Measurements from ENCODE around the gene SERPINA6.

Gene SERPINA6

DNA sequence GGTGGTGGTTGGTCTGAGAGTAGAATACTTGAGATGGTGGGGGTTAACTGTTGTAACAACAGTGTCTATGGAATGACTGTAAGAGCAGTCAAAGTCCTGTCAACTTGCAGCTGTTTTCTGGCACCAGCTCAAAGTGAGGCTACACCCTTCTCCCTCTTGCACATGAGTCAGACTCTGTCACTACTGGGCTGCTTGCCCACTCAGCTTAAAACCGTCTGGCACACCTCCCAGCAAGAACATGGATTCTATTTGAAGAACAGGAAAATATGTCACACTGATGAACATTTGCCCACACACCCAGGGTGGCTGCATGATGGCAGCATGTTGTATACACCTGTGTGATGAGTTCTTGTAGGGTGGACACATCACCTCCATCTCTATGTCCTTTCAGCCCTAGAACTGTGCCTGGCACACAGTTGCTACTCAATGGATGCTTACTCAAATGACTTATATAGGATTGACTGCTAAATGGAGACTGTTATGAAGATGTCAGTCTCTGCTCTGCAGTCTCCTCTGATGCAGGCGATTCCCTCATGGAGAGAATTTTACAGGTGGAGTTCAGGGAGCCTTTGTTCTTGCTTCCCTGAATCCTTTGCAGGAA is 19.3 kb upstream of the SERPINA6 start:
- H3K36me3 ChIP-seq (ENCODE audit: insufficient read depth, low read length) = no peaks in the 10 kb centered on the region
- no peak for TF ChIP-seq EZH2phosphoT487 (IDR thresholded peaks at IDR 0.05; ENCODE audit: borderline replicate concordance)
- TF ChIP-seq, protein P1, sequence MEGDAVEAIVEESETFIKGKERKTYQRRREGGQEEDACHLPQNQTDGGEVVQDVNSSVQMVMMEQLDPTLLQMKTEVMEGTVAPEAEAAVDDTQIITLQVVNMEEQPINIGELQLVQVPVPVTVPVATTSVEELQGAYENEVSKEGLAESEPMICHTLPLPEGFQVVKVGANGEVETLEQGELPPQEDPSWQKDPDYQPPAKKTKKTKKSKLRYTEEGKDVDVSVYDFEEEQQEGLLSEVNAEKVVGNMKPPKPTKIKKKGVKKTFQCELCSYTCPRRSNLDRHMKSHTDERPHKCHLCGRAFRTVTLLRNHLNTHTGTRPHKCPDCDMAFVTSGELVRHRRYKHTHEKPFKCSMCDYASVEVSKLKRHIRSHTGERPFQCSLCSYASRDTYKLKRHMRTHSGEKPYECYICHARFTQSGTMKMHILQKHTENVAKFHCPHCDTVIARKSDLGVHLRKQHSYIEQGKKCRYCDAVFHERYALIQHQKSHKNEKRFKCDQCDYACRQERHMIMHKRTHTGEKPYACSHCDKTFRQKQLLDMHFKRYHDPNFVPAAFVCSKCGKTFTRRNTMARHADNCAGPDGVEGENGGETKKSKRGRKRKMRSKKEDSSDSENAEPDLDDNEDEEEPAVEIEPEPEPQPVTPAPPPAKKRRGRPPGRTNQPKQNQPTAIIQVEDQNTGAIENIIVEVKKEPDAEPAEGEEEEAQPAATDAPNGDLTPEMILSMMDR (conservative IDR thresholded peaks at IDR 0.05; ENCODE audit: low read length) = no peak
- H2AFZ ChIP-seq (ENCODE audit: low read length) = no peak overlapping the region
- no peaks in the 10 kb centered on the region; the same call in 1 of the 2 replicates for H3K9me3 ChIP-seq (ENCODE audit: insufficient read depth, low read depth, low read length)
- H3K4me1 ChIP-seq (ENCODE audit: insufficient read depth, low read length, poor library complexity, severe bottlenecking) = no peaks in the 10 kb centered on the region
- H3F3A ChIP-seq (ENCODE audit: low read depth) = no peaks in the 10 kb centered on the region
- no peaks in the 10 kb centered on the region for H4K20me1 ChIP-seq (ENCODE audit: insufficient read depth, low read length, poor library complexity, severe bottlenecking)
- no peaks in the 10 kb centered on the region for H3K27me3 ChIP-seq (ENCODE audit: insufficient read depth, low read length, poor library complexity, severe bottlenecking)
- no peak overlapping the region for H3K9ac ChIP-seq (ENCODE audit: low read depth, low read length, poor library complexity, severe bottlenecking)
- no peaks in the 10 kb centered on the region for H3K9me2 ChIP-seq (replicated peaks; ENCODE audit: low read depth, low read length)
- H3K4me2 ChIP-seq (ENCODE audit: low read depth, low read length, poor library complexity, severe bottlenecking) = no peak overlapping the region
- H3K4me3 ChIP-seq (ENCODE audit: low read length, poor library complexity, severe bottlenecking) = no peak overlapping the region
- H3K79me2 ChIP-seq (ENCODE audit: insufficient read depth, low read length) = no peaks in the 10 kb centered on the region

DNA sequence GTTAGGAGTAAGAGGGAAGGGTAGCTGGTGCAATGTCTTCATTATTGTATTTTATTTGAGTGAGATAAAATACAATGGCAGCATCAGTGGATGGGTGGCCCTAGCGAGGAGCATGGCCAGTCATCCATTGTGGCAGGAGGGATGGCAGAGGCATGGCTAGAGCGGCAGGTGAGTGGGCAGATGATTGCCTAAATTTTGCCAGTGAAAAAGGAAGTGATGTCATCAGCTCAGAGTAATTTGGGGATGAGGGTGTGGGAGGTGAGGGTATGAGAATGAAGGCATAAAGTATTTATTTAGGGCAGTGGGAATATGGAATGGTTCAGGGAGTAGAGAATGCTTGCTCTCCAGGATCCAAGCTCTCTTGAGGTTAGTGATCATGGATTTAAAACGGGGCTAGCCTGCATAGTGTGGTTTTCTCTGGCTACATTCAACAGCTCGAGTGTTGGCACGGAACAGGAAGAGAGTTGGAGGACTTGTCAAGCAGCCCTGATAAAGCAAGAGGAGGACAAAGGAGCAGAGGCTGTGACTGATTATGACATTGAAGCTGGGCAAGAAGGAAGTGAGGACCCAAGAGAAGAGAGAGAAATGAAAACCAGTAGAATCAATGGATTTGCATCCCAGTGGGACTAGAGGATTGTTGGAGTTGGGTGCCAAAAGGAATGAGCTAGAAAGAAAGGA is 18.7 kb upstream of the SERPINA6 start:
- Histone ChIP-seq H3F3A (ENCODE audit: low read depth) (no peaks in the 10 kb centered on the region), H3K4me1 (ENCODE audit: insufficient read depth, low read length, poor library complexity, severe bottlenecking) (no peaks in the 10 kb centered on the region), H4K20me1 (ENCODE audit: insufficient read depth, low read length, poor library complexity, severe bottlenecking) (no peaks in the 10 kb centered on the region), H3K4me3 (ENCODE audit: low read length, poor library complexity, severe bottlenecking) (no peak overlapping the region), H3K9me2 (replicated peaks; ENCODE audit: low read depth, low read length) (no peaks in the 10 kb centered on the region), H3K27me3 (ENCODE audit: insufficient read depth, low read length, poor library complexity, severe bottlenecking) (no peaks in the 10 kb centered on the region), H3K4me2 (ENCODE audit: low read depth, low read length, poor library complexity, severe bottlenecking) (no peak overlapping the region), H3K36me3 (ENCODE audit: insufficient read depth, low read length) (no peaks in the 10 kb centered on the region), H2AFZ (ENCODE audit: low read length) (no peak overlapping the region), H3K9me3 (ENCODE audit: insufficient read depth, low read depth, low read length) (no peaks in the 10 kb centered on the region; the same call in 1 of the 2 replicates), H3K79me2 (ENCODE audit: insufficient read depth, low read length) (no peaks in the 10 kb centered on the region), H3K9ac (ENCODE audit: low read depth, low read length, poor library complexity, severe bottlenecking) (no peak overlapping the region)
- TF ChIP-seq, protein P1 (conservative IDR thresholded peaks at IDR 0.05; ENCODE audit: low read length) = no peak
- TF ChIP-seq EZH2phosphoT487 (IDR thresholded peaks at IDR 0.05; ENCODE audit: borderline replicate concordance) = no peak

DNA sequence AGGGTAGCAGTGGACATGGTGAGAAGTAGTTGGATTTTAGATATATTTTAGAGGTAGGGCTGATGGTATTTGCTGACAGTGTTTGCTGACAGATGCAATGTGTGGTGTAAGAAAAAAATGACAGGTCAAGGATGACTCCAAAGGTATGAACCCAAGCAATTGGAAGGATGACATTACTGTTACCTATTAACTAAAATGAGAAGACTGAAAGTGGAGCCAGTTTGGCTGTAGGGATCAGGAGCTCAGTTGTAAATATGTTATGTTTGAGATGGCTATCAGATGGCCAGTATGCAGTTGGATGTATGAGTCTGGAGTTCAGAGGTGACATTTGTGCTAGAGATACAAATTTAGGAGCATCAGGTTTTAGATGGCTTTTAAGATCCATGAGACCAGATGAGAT is 17.4 kb upstream of the SERPINA6 start:
- no peak overlapping the region for H3K9ac ChIP-seq (ENCODE audit: low read depth, low read length, poor library complexity, severe bottlenecking)
- no peaks in the 10 kb centered on the region for H3K4me1 ChIP-seq (ENCODE audit: insufficient read depth, low read length, poor library complexity, severe bottlenecking)
- H3F3A ChIP-seq (ENCODE audit: low read depth) = no peaks in the 10 kb centered on the region
- H3K79me2 ChIP-seq (ENCODE audit: insufficient read depth, low read length) = no peaks in the 10 kb centered on the region
- H4K20me1 ChIP-seq (ENCODE audit: insufficient read depth, low read length, poor library complexity, severe bottlenecking) = no peaks in the 10 kb centered on the region
- no peak overlapping the region for H3K4me3 ChIP-seq (ENCODE audit: low read length, poor library complexity, severe bottlenecking)
- H3K9me2 ChIP-seq (replicated peaks; ENCODE audit: low read depth, low read length) = no peaks in the 10 kb centered on the region
- TF ChIP-seq, protein P1 (conservative IDR thresholded peaks at IDR 0.05; ENCODE audit: low read length) = no peak
- TF ChIP-seq EZH2phosphoT487 (IDR thresholded peaks at IDR 0.05; ENCODE audit: borderline replicate concordance) = no peak
- H3K9me3 ChIP-seq (ENCODE audit: insufficient read depth, low read depth, low read length) = no peaks in the 10 kb centered on the region; the same call in 1 of the 2 replicates
- no peak overlapping the region for H2AFZ ChIP-seq (ENCODE audit: low read length)
- no peaks in the 10 kb centered on the region for H3K36me3 ChIP-seq (ENCODE audit: insufficient read depth, low read length)
- no peak overlapping the region for H3K4me2 ChIP-seq (ENCODE audit: low read depth, low read length, poor library complexity, severe bottlenecking)
- no peaks in the 10 kb centered on the region for H3K27me3 ChIP-seq (ENCODE audit: insufficient read depth, low read length, poor library complexity, severe bottlenecking)
